Memory B cell (primary cell): Measurements from ENCODE around the gene FARP1.

Experiments used
- ATAC-seq: fragments of 150-1000 bp; cut with Tn5 transposase; 2 replicates; pipeline ENCODE4 v1.10.0; 2021; ENCODE audit warnings: low read depth, mild to moderate bottlenecking, moderate library complexity
- DNase-seq, 2 donors: peaks; one replicate each; pipeline ENCODE4 v3.0.0; 2022; ENCODE audit warnings: low spot score in 2 of 2
- H3K27ac Mint-ChIP-seq: one replicate; pipeline ENCODE4 v1.8.0; 2022; ENCODE audit warnings: mild to moderate bottlenecking, moderate library complexity, mixed read lengths
- H3K27me3 Mint-ChIP-seq: one replicate; pipeline ENCODE4 v1.8.0; 2022; ENCODE audit warnings: mixed read lengths
- H3K36me3 Mint-ChIP-seq: one replicate; pipeline ENCODE4 v1.8.0; 2022; ENCODE audit warnings: mild to moderate bottlenecking, mixed read lengths
- H3K4me1 Mint-ChIP-seq: one replicate; pipeline ENCODE4 v1.8.0; 2022; ENCODE audit warnings: mixed read lengths
- H3K4me3 Mint-ChIP-seq: one replicate; pipeline ENCODE4 v1.8.0; 2022; ENCODE audit warnings: mild to moderate bottlenecking, moderate library complexity, mixed read lengths
- H3K9me3 Mint-ChIP-seq: one replicate; pipeline ENCODE4 v1.8.0; 2022; ENCODE audit warnings: mixed read lengths

Gene FARP1

GRCh38 chr13:98144801-98145350 is 2.0 kb downstream of the FARP1 start:
- Mint-ChIP-seq H3K4me3 (peak overlapping the region; percentile 14), H3K27me3 (peaks cover 12% of the 10 kb centered on the region), H3K9me3 (peaks cover 1% of the 10 kb centered on the region), H3K36me3 (no peaks in the 10 kb centered on the region), H3K27ac (no peak overlapping the region), H3K4me1 (peaks cover 12% of the 10 kb centered on the region)
- no peak for ATAC-seq
- DNase-seq = no peak

GRCh38 chr13:98147521-98147920 is 4.6 kb downstream of the FARP1 start:
- Mint-ChIP-seq H3K27me3 (peaks cover 14% of the 10 kb centered on the region), H3K4me1 (peaks cover 7% of the 10 kb centered on the region), H3K4me3 (no peak overlapping the region), H3K27ac (no peak overlapping the region), H3K36me3 (no peaks in the 10 kb centered on the region), H3K9me3 (peaks cover 1% of the 10 kb centered on the region)
- no peak for ATAC-seq
- DNase-seq = no peak

- Mint-ChIP-seq H3K4me1 (no peaks in the 10 kb centered on the region), H3K9me3 (peaks cover 1% of the 10 kb centered on the region), H3K27ac (no peak overlapping the region), H3K4me3 (no peak overlapping the region), H3K27me3 (peaks cover 13% of the 10 kb centered on the region), H3K36me3 (no peaks in the 10 kb centered on the region)
- ATAC-seq (no peak), DNase-seq (no peak)
Observed at GRCh38 chr13:98150832-98151479, 8.1 kb downstream of the FARP1 start.

- H3K9me3 Mint-ChIP-seq = no peaks in the 10 kb centered on the region
Observed at GRCh38 chr13:98155475-98156109, 12.7 kb downstream of the FARP1 start.

GRCh38 chr13:98156259-98156658 is 13.4 kb downstream of the FARP1 start:
- no peak overlapping the region for H3K4me3 Mint-ChIP-seq
- H3K27me3 Mint-ChIP-seq = peaks cover 15% of the 10 kb centered on the region
- H3K9me3 Mint-ChIP-seq = no peaks in the 10 kb centered on the region
- H3K27ac Mint-ChIP-seq = no peak overlapping the region
- DNase-seq = no peak
- no peak for ATAC-seq
- no peaks in the 10 kb centered on the region for H3K4me1 Mint-ChIP-seq
- no peaks in the 10 kb centered on the region for H3K36me3 Mint-ChIP-seq

More at GRCh38 chr13:98155475-98156109, 12.7 kb downstream of the FARP1 start:
- DNase-seq (no peak), ATAC-seq (no peak)
- Mint-ChIP-seq H3K36me3 (no peaks in the 10 kb centered on the region), H3K27me3 (peaks cover 15% of the 10 kb centered on the region), H3K27ac (no peak overlapping the region), H3K4me3 (no peak overlapping the region), H3K4me1 (no peaks in the 10 kb centered on the region)

- Mint-ChIP-seq H3K4me1 (no peaks in the 10 kb centered on the region), H3K4me3 (no peak overlapping the region), H3K36me3 (no peaks in the 10 kb centered on the region), H3K27ac (no peak overlapping the region), H3K9me3 (no peaks in the 10 kb centered on the region), H3K27me3 (peaks cover 11% of the 10 kb centered on the region)
- no peak for ATAC-seq
- no peak for DNase-seq
Observed at GRCh38 chr13:98157188-98157587, 14.3 kb downstream of the FARP1 start.

GRCh38 chr13:98157609-98158008 is 14.7 kb downstream of the FARP1 start:
- ATAC-seq (no peak), DNase-seq (no peak)
- no peaks in the 10 kb centered on the region for H3K4me1 Mint-ChIP-seq
- H3K27me3 Mint-ChIP-seq = peaks cover 10% of the 10 kb centered on the region
- peaks cover under 1% of the 10 kb centered on the region for H3K9me3 Mint-ChIP-seq
- no peak overlapping the region for H3K4me3 Mint-ChIP-seq
- H3K36me3 Mint-ChIP-seq = no peaks in the 10 kb centered on the region
- H3K27ac Mint-ChIP-seq = no peak overlapping the region

- ATAC-seq (no peak), DNase-seq (no peak)
- Mint-ChIP-seq H3K36me3 (no peaks in the 10 kb centered on the region), H3K27me3 (peaks cover 8% of the 10 kb centered on the region), H3K4me1 (no peaks in the 10 kb centered on the region), H3K4me3 (no peak overlapping the region), H3K9me3 (peaks cover 2% of the 10 kb centered on the region), H3K27ac (no peak overlapping the region)
Observed at GRCh38 chr13:98158172-98158899, 15.4 kb downstream of the FARP1 start.

- H3K36me3 Mint-ChIP-seq = no peaks in the 10 kb centered on the region
- ATAC-seq (no peak), DNase-seq (no peak)
- no peak overlapping the region for H3K4me3 Mint-ChIP-seq
- no peak overlapping the region for H3K27ac Mint-ChIP-seq
- H3K27me3 Mint-ChIP-seq = peaks cover 4% of the 10 kb centered on the region
- H3K9me3 Mint-ChIP-seq = peaks cover 2% of the 10 kb centered on the region
- no peaks in the 10 kb centered on the region for H3K4me1 Mint-ChIP-seq
Observed at GRCh38 chr13:98162935-98163334, 20.0 kb downstream of the FARP1 start.

GRCh38 chr13:98169331-98169730 is 26.4 kb downstream of the FARP1 start:
- ATAC-seq = no peak
- no peaks in the 10 kb centered on the region for H3K4me1 Mint-ChIP-seq
- H3K36me3 Mint-ChIP-seq = no peaks in the 10 kb centered on the region
- H3K27me3 Mint-ChIP-seq = peaks cover 3% of the 10 kb centered on the region
- H3K27ac Mint-ChIP-seq = no peak overlapping the region
- DNase-seq = no peak
- H3K4me3 Mint-ChIP-seq = no peak overlapping the region
- no peaks in the 10 kb centered on the region for H3K9me3 Mint-ChIP-seq

GRCh38 chr13:98171900-98172589 is 29.2 kb downstream of the FARP1 start:
- Mint-ChIP-seq H3K36me3 (no peaks in the 10 kb centered on the region), H3K27ac (no peak overlapping the region), H3K27me3 (peaks cover 3% of the 10 kb centered on the region), H3K4me1 (no peaks in the 10 kb centered on the region), H3K4me3 (no peak overlapping the region), H3K9me3 (no peaks in the 10 kb centered on the region)
- no peak for DNase-seq
- no peak for ATAC-seq

GRCh38 chr13:98172590-98173422 is 29.9 kb downstream of the FARP1 start:
- Mint-ChIP-seq H3K36me3 (no peaks in the 10 kb centered on the region), H3K4me3 (no peak overlapping the region), H3K9me3 (no peaks in the 10 kb centered on the region), H3K4me1 (no peaks in the 10 kb centered on the region), H3K27ac (no peak overlapping the region), H3K27me3 (peaks cover 3% of the 10 kb centered on the region)
- ATAC-seq = no peak
- no peak for DNase-seq

- no peaks in the 10 kb centered on the region for H3K9me3 Mint-ChIP-seq
- no peaks in the 10 kb centered on the region for H3K4me1 Mint-ChIP-seq
- DNase-seq = no peak
Observed at GRCh38 chr13:98173431-98174152, 30.7 kb downstream of the FARP1 start.

More at GRCh38 chr13:98173431-98174152, 30.7 kb downstream of the FARP1 start:
- Mint-ChIP-seq H3K4me3 (no peak overlapping the region), H3K27me3 (peaks cover 3% of the 10 kb centered on the region), H3K27ac (no peak overlapping the region), H3K36me3 (no peaks in the 10 kb centered on the region)
- no peak for ATAC-seq
